HG02885 (cell line): ENCODE data around the gene DHX40.
"Not testable (repeated sequence)": the region's sequence is repeated elsewhere in the genome, so short reads cannot be mapped to it uniquely, and the experiment has no call there.

Experiments used
- ATAC-seq: cut with Tn5 transposase; IDR thresholded peaks from one replicate; pipeline ENCODE4 v1.9.1; 2021; ENCODE audit warnings: mild to moderate bottlenecking; ENCODE audit not compliant: unreplicated experiment, poor library complexity

Gene DHX40

DNA sequence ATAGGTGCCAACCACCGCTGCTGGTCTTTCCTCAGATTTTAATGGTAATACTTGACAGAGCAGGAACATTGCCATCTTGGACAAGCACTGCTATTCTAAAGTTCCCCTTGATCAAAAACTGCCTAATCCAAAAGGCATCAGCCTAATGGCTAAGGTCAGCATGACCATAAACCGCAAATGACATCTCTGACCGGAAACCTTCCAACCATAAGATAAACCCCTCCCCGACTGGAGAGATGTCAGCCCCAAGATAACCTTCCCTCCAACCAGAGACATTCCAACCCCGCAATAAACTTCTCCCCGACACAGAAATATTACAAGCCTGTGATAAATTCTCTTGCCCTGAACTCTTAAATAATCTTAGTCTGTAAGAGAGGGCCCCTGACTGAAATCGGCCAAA is 7.4 kb upstream of the DHX40 start:
- ATAC-seq, result no peak

GRCh38 chr17:59558953-59559352 is 6.5 kb upstream of the DHX40 start:
- ATAC-seq, result no peak

- ATAC-seq, result no peak
Measured at GRCh38 chr17:59561042-59561441, 4.4 kb upstream of the DHX40 start.

DNA sequence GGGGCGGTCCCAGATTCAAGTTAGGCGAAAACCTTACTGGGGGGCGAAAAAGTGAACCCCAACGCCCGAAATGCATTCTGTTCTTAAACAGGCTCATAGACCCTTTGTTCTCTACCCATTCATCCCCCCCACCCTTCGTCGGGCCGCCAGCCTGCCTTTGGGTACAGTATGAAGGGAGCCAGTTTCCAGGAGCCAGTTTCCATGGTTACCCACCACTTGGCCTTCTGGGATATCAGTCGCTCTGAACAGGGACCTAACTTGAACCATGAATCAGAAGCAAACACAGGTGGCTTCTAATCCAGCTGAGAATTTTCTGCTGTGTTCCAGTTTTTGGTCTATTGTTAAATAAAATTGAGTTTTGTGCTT is 532 bp downstream of the DHX40 start:
- peak; percentile 51 for ATAC-seq

DNA sequence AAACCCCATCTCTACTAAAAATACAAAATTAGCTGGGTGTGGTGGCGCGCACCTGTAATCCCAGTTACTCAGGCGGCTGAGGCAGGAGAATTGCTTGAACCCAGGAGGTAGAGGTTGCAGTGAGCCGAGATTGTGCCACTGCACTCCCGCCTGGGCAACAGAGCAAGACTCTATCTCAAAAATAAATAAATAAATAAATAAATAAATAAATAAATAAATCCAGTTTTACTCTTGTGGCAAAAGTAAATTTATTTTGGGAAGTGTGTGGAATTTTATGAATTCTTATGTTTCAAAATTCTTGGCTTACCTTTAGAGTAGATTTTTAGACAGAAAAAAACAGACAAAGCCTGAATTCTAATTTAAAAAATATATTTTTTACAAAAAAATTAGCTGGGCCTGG is 3.7 kb downstream of the DHX40 start:
- ATAC-seq, result not testable (repeated sequence)

DNA sequence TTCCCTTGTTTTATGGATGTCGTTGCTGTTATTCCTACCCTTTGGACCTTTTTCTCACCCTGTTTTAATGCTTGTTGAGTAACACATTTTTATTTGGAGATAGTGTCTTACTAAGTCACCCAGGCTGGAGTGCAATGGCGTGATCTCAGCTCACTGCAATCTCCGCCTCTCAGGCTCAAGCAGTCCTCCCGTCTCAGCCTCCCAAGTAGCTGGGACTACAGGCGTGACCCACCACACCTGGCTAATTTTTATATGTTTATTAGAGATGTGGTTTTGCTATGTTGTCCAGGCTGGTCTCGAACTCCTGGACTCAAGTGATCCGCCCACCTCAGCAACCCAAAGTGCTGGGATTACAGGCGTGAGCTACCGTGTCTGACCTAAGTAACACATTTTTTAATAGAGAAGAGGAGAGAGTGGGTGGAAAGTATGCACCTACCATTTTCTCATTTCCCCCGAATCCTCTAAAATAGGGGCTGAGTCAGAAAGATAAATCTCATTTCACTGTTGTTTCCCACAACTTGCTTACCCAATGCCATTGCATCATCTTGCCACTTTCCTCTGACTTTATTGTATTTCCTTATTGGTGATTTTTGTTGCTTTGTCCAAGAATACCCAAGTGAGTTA is 7.0 kb downstream of the DHX40 start:
- ATAC-seq, result no peak

GRCh38 chr17:59584168-59584567 is 18.8 kb downstream of the DHX40 start:
- not testable (repeated sequence) for ATAC-seq

GRCh38 chr17:59600169-59600568 is 34.8 kb downstream of the DHX40 start:
- no peak for ATAC-seq

GRCh38 chr17:59601130-59601529 is 35.7 kb downstream of the DHX40 start:
- ATAC-seq, result peak; percentile 41

DNA sequence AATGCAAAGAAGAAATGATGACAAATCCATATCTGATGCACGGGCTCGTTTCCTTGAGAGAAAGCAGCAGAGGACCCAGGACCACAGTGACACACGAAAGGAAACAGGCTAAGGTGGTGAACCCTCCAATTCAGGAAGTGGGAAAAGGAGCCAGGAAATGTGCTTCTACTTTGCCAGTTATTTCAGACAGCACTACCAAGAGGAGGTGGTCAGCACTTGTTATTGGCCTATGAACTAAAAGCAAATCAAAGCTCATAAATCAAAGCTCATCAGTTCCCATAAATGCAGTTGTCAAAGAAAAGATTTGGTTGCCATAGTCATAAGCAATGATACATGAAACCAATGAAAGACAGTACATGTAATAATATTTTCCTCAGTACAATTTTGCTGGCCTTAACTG is 41.7 kb downstream of the DHX40 start:
- ATAC-seq, result no peak

DNA sequence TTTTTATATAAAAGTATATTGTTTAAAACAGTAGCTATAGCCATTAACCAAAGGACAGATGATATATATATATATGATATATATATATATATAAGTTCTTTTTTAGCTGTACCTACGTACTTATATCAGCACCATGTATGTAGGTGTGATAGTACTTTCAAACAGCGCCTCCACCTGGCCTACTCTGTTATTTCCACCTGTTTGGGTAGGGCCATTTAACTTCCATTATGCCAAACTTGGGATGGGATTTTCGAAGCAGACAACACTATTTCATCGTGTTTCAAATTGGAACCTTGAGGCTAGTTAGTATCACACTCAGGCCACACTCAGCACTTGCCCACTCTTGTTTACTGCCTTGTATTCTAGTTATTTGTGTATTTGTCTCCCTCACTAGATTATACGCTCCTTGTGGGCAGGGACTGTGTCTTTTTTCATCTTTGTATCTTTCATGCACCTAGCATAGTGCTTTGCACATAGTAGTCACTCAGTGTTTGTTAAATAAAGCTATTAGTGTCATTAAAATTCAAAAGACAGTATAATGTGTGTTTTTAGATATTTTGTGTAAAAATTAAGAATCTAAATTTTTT is 42.5 kb downstream of the DHX40 start:
- no peak for ATAC-seq

- no peak for ATAC-seq
Measured at GRCh38 chr17:59611503-59611902, 46.1 kb downstream of the DHX40 start.

- ATAC-seq, result no peak
Measured at GRCh38 chr17:59616253-59616920, 51.0 kb downstream of the DHX40 start.

DNA sequence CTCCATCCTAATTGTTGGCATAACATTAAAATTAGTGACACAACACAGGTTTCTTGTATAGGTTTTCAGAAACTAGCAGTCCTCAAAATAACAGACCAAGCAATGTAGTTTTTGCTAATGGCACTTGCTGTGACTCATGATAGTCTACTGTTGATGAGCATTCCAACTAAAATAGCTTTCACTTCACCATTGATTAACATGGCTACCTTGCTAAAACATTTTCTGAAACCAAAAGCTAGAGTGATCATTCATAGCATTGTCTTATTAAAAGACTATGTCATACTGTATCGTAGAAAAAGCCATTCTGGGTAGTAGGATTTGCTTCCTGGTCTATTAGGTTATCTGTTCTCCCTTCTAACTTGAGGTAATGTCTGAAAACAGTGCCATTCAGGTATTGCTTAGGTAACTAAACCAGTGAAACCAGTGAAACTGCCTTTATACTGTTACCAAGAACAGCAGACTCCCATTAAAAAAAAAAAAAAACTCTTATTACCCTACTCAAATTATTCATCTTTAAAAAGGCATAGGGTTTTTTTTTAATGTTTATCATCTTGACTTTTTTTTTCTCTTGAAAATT is 51.8 kb downstream of the DHX40 start:
- no peak for ATAC-seq

DNA sequence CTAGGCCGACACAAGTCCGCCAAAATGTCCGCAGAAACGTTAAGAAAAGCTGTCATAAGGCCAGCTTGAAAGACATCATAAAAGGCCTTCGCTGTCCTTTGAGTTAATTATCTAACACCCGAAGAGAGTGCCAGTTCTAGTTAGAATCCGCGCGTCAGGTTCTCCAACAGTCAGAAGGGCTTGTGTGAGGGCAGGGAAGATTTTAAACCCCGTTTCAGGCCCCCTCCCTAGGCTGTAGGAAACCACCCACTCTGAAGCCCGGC is 53.6 kb downstream of the DHX40 start:
- ATAC-seq, result no peak

DNA sequence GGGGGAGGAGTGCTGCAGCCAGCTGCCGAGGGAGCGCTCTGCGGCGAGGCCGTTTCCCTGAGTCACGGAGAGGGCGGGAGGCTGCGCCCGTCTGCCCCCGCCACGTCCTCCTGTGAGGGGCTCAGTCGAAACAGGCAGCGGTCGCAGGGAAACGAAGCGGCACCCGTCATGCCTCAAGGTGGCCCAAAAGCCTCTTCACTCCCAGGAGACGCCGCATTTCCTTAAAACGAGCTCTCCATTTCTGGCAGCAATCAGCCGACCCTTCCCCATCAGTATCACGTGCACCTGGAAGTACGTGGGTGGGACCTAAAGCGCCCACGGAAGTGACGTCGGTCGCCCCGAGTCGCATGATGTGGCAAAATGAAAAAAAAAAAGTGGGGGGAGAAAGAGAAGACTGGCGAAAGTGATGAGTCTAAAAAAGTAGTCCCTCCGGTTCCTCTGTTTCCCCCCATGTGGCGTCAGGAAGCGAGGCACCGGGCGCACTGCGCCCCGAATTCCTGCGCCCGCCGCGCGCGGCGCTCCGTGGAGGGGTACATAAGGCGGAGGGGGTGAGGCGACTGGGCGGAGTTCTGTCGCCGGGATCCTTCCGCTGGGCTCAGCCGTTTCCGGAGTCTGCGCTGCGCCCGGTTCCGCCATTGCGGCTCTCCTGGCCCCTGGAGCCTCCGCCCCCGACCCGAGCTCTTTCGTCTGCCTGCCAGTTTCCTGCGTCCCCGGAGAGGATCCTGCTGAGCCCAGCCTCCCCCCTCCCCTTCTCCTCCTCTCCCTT is 54.1 kb downstream of the DHX40 start, which contains the start of gene CLTC:
Gene CLTC (plus strand): TSS at position 598 of the 766 bp plus-strand sequence. CDS start 237 bp downstream, outside the sequence.
- peak; percentile 79 for ATAC-seq

DNA sequence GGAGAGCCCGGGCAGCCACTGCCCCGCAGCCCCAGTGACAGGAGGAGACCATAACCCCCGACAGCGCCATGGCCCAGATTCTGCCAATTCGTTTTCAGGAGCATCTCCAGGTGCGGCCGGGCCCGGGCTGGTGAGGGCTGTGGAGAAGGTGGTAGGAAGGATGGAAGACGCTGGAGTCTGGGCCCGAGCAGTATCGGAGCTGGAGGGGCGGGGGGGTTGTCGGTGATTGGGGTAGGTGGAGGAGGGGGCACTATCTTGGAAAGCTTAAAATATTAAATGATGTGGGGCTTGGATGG is 54.6 kb downstream of the DHX40 start:
- ATAC-seq, result no peak

GRCh38 chr17:59620518-59621259 is 55.3 kb downstream of the DHX40 start:
- ATAC-seq, result no peak

DNA sequence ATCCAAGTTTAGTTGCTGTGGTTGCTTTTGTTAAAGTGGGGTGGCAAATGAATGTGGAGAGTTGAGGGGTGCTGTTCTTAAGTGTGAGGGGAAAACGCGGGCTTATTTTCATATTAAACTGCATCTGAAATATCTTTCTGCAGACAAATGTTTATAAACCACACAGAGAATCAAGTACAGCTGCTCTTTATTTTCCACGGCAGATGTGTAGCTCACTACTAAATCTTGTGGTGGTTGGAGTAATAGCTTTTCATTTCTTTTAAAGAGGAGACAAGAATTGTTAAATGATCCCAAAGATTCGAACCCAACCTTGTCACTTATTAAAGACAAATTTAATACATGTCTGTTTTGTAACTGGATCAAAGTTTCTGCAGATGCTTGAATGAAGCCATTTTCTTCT is 56.4 kb downstream of the DHX40 start:
- ATAC-seq, result no peak

- ATAC-seq, result no peak
Measured at GRCh38 chr17:59623151-59623550, 57.7 kb downstream of the DHX40 start.

- ATAC-seq, result no peak
Measured at GRCh38 chr17:59626756-59627155, 61.3 kb downstream of the DHX40 start.
